HG03196 (cell line): ENCODE data around the gene PHF20.
"Not testable (repeated sequence)": the region's sequence is repeated elsewhere in the genome, so short reads cannot be mapped to it uniquely, and the experiment has no call there.

Experiments used
- ATAC-seq: cut with Tn5 transposase; IDR thresholded peaks from one replicate; pipeline ENCODE4 v1.9.1; 2021; ENCODE audit not compliant: unreplicated experiment

Gene PHF20

DNA sequence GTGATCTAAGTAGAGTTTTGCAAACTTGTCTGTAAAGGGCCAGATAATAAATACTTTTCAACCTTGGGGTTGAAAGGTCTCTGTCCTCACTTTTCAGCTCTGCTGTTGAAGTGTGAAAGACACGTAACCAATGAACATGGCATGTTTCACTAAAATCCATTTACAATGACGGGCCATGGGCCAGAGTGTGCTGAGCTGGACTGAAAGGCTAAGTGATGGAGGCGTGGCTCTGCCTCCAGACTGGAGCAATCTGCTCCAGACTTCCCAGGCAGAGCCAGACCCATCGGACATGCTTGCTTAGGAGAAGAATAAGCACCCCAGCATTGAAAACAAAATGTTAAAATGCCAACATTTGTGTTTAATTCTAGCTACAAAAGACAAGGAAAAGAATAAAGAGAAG is 141.1 kb downstream of the PHF20 start:
- ATAC-seq, result no peak

DNA sequence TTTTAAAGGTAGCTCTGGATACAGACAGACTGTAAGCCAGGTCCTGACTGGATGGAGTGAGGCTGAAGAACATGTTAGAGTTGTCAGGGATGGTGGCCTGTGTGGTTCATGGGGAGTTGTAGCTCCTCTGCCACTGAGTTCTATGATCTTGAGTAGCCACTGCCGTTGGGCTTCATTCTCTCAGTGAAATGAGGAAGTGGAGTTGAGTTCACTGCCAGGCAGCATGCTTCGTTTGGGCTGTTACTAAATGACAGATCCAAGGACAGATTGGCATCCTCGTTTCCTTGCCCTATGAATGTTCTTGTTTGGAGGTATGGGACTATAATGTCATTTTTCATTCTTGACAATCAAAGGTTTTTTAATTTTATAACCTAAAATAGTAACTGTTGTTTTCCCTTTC is 145.3 kb downstream of the PHF20 start:
- ATAC-seq, result no peak

DNA sequence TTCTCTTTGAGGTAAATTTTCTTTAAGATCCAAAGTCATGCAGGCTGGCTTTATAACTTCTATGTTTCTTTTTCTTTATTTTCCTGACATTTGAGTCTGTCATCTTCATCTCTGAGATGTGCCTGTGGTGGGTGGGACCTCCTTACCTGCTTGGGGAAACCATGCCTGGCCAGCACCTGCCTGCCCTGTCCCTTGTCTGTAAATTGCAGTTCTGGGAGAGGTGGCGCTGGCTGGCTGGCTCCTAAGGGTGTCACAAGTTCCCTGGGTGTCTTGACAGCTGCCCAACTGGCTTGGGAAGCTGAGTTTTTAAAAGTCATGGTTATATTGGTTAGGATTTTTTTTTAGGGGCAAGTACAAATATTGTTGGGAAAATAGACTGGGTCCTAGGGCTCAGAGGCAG is 146.2 kb downstream of the PHF20 start:
- no peak for ATAC-seq

DNA sequence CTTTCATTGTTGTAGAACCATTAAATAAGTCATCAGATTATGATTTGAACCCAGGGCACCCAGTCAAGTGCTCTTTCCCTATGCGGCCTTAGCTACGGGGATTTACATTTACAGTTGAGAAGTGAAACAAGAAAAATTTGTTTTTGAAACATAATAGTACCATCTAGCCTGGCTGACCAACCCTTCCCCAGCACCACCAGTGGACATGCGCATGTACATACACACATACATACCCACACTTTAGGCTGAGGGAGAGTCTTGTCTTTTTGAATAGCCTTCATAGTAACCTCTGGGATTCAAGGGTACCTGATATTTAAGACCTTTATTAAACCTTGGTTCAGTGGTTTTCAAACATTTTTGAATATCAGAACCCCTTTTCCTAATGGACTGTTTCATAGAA is 148.7 kb downstream of the PHF20 start:
- no peak for ATAC-seq

DNA sequence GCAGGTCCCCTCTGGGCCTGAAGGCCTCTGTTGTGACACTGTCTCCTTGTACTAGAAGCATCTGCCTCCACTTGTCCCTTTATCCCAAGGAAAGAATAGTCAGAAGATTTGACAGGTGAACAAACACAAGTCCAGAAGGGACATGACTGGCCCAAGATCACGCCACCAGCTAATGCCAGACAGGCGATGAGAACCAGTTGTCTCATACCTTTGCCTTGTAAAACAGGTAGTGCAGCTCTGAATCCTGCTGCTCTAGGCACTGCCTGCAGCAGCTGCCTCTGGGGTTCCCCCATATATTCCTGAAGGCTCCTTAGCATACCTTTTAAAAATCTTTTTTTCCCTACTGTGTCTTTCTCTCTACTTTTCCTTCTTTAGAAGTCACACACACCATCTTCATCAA is 157.5 kb downstream of the PHF20 start:
- no peak for ATAC-seq

DNA sequence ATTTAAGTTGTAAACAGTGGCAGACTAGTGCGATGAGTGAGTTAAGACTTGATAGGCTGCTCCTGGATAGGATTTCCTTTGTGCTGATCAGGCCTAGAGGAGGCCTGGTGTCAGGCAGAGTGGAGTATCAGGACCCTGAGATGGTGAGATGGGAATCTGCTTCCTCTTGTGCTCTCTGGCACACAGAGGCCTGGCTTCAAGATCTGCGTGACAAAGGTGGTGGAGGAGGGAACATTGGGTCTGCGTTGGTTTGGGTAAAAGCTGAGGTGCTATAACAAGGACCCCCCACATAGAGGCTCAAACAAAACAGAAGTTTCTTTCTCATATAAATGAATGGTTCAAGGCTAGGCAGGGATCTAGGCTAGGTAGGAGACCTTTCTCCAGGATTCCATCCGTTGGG is 162.2 kb downstream of the PHF20 start:
- no peak for ATAC-seq

DNA sequence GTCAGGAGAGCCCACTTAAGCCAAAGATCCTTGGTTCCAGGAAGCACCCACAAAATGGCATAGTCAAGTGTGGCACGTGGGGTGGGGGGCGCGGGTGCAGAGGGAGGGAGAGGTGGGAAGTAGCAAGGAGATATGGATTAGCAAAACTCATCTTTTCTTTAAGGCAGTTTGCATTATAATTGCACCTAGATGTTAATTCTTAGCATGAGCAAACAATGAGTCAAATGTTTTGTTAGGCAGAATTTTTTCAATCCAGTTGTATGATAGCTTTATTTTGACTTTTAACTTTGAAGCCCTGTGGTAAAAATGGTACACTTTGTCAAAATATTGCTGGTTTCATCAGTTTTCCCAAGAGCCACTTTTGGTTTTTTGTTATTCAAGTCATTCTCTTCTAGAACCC is 167.4 kb downstream of the PHF20 start:
- ATAC-seq, result no peak

DNA sequence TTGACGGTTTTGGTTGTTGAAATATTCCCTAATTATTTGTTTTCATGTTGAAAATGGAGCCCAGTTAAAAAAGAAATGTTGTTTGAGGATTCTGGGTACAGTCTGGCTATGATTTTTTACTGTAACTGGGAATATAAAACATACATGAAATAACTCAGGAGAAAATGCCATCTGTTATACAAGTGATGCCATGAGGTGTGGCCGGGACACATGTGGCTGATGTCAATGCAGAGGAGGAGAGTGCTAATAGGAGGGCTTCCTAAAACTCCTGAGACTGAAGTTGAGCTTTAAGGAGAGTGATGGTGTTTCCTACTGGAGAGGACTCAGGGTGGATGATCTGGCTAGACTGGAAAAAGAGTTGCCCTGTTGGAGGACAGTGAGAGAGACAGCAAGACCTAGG is 169.8 kb downstream of the PHF20 start:
- no peak for ATAC-seq

DNA sequence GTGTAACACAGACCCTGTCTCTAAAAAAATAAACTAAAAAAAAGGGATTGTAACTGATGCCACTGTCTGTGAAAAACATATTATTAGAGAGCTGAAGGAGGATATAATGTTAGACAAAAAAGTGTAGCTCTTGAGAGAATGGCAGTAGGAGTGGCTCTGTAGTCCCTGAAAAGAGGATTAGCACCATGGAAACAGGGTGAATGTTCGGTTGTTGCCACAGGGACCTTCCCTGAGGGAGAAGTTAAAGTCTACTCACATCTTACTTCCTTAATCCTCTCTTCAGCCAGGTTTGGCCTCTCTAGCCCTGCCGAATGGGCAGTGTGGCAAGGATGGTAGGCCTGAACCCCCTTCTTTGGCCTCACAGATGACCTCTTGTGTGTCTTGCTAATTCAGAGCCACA is 170.4 kb downstream of the PHF20 start:
- no peak for ATAC-seq

DNA sequence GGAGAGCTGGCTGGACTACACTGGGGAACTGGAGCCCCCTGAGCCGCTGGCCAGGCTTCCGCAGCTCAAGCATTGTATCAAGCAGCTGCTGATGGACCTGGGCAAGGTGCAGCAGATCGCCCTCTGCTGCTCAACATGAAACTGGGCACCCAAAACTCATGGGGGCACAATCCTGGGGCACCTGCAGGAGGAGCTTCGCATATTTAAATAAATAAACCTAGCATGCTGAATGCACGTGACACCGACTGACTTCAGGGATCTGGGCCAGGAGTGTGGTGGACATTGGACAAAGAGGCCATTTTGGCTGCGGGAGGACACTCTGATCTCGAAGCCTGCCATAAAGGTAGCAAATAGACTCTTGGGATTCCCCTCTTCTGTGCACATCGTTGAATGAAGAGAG is 175.7 kb downstream of the PHF20 start:
- no peak for ATAC-seq

DNA sequence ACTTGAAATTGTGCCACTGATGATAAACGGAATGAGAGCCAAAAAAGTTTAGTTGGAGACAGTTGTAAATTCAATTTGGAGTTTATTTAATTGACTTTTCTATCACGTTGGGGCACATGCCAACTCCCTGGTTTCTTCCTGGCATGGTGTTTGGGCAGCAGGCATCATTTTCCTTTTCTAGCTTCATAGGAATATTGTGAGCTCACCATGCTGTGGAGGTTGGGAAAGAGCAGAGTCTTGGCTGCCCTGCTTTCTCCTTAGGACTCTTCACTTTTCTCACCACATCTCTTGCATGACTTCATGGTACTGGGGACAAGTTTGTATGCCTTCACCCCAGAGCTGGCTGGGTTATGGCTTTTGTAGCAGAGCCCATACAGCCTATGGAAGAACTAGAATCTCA is 176.1 kb downstream of the PHF20 start:
- no peak for ATAC-seq

DNA sequence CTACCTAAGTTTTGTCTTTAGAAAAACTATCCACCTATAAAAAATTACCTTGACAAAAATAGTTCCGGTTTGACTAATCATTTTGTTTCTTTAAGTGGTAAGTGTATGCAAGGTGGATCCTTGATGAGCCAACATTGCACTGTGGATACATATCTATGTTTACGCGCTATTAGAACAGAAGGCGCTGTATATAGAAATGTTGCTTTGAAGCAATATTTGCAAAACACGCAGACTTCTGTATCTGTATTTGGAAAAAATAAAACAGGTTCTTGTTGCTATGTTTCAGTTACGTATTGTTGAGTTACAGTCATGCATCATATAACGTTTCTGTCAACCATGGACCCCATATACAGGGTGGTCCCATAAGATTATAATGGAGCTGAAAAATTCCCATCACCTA is 178.3 kb downstream of the PHF20 start:
- ATAC-seq, result no peak

DNA sequence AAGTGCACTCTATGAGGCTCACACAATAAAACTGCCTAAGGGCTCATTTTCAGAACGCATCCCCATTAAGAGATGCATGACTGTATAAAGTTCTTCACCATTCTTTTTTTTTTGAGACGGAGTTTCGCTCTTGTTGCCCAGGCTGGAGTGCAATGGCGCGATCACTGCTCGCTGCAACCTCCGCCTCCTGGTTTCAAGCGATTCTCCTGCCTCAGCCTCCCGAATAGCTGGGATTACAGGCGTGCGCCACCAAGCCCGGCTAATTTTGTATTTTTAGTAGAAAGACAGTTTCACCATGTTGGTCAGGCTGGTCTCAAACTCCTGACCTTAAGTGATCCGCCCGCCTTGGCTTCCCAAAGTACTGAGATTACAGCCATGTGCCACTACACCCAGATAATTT is 180.3 kb downstream of the PHF20 start:
- not testable (repeated sequence) for ATAC-seq

DNA sequence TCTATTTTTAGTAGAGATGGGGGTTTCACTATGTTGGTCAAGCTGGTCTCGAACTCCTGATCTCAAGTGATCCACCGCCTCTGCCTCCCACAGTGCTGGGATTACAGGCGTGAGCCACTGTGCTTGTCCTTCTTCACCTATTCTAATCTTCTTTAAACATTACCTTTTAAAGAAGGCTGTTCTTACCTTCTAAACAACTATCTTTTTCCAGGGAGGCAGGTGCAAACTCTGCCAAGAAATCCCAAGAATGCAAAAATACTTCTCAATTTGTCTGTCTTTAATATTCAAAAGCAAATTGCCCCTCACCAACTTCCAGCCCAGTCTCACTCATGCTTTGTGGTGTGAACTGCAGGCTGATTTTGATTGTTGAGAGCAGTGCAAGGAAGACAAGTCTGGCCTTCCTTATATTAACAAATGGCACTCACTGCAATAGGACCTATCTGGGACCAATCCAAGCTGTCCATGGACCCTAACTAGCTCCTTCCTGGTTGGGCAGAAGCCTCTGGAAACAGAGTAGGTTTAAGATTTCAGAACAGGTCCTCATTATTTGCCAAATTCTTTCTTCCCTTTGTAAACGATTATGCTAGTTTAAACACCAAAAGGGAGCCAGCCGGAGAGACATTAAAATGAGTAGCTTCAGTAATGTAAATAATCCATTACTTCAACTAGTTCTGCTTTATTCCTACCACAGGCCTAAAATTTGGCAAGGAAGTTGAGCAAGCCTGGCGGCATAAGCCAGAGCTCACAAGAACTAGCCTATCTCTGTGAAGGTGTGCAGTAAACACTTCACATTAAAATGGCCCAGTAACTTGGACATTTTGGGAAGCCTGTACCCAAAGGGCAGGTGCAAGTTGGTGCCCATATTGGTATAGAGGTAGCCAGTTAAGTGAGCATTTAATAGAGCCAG is 180.9 kb downstream of the PHF20 start:
- ATAC-seq, result no peak

DNA sequence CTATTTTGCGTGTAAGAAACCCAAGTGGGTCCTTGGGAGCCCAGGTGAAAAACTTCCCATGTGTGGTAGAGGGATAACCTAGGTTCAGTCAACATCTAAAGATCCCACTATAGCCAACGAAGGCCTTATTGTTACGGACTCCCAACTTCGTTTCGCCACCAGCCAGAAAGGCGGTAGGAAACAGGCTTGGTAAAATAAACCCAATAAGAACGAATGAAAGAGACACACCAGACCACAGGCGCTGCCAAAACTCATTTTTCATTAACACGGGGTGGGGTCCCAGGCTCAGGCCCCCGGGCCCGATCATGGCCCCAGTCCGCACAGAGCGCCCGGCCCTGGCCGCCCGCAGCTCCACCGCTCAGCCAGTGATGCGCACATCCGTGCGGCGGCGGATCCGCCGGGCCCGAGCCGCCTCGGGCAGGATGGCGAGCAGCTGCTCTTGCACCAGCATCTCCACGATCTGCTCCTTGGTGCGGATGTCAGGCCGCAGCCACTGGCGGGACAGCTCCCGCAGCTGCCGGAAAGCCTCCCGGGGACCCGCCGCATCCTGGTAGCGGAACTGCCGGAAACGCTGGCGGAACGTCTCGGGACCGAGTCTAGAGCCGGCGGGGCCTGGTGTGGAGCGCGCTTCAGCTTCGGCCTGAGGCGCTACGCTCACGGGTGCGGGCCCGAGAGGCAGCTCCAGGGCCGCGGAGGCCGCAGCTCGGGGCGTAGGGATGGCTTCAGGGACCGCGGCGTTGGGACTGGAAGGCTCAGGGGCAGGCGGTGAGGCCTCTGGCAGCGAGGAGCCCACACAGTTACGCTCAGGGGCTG is 181.8 kb downstream of the PHF20 start:
- ATAC-seq, result peak; percentile 20

DNA sequence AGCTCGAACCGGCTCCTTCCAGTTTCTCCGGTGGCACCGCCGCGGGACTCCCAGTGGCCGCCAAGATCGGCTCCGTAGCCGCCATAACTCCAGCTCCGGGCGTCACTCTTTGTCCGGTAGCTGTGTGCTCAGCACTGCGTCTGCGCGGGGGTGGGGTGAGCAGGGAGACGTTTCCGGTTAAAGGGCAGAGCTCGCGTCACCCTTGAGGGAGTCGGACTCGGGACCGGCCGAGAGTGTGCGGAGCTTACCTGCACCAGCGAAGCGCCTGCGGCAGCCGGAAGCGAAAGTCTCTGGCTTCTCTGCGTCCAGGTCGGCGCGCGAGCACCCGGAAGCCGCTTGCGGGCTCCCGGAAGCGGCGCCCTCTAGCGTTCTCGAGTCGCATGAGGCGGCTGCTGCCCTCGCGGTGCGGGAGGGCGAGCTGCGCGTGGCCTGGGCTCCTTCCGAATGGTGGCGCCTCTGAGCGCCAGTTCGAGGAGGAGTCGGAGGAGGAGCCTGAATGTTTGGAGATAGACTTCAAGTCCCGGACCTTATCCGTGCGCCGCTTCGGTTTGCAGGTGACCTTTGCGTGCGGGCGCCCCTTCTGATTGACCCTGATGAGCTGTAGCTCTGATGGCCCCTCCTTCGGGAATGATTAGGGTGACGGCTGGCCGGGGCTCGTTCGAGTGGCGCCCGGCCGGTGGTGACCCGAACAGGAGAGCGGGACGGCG is 182.5 kb downstream of the PHF20 start, which contains the start of gene SCAND1:
TSS of gene SCAND1 (minus strand) at position 303 of the 707 bp plus-strand sequence. CDS start at position 85, 218 bp downstream.
- peak; percentile 88 for ATAC-seq

DNA sequence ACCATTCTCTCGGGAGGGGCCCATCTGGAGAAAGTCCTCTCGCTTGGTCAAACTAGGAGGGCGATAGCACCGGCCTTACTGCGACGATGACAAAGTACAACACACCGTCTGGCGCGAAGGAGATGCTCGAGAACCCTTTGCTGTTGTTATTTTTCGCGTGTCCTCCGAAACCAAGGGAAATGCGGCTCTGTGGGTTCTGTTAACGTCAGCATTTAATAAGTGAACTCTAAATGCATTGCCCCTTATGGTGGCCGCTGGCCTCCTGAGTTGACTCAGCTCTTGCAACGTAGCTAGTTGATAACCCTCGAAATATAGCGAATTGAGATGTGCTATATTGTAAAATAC is 183.1 kb downstream of the PHF20 start:
- no peak for ATAC-seq

DNA sequence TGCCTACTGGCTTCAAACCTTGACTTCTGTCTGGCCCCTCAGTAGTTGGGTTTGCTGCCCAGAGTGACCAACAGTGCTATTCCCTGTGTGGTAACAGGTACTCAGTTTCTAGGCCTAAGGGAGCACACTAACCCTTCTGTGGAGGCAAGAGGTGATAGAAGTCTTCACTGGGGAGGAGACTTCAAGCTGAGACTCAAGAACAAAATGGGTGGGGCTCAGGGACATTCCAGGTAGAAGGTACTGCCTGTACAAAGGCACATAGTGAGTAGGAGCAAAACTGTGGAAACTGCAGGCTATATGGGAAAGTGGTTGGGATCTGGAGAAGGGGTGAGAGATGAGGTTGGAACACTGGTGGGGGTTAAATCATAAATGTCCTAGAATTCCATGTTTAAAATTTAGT is 184.8 kb downstream of the PHF20 start:
- ATAC-seq, result no peak

DNA sequence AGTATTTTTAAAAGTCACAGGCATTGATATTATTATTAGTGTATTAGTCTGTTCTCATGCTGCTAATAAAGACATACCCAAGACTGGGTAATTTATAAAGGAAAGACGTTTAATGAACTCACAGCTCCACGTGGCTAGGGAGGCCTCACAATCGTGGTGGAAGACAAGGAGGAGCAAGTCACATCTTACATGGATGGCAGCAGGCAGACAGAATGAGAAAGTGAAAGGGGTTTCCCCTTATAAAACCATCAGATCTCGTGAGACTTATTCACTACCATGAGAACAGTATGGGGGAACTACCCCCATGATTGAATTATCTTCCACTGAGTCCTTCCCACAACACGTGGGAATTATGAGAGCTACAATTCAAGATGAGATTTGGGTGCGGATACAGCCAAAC is 187.5 kb downstream of the PHF20 start:
- ATAC-seq, result not testable (repeated sequence)

DNA sequence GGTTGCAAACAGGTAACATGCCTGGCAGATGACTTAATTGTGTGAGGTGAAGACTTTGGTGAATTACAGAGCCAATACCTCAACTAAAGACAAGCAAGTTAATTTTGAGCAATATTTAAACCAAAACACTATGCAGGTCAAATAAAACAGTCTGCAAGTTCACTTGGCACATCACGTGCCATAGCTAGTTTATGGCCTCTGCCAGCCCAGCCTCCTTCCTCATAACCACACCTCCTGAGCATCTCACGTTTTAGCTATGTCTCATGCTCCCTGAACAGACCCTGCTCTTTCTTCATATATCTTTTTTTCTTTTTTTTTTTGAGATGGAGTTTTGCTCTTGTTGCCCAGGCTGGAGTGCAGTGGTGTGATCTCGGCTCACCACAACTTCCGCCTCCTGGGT is 192.1 kb downstream of the PHF20 start:
- no peak for ATAC-seq

DNA sequence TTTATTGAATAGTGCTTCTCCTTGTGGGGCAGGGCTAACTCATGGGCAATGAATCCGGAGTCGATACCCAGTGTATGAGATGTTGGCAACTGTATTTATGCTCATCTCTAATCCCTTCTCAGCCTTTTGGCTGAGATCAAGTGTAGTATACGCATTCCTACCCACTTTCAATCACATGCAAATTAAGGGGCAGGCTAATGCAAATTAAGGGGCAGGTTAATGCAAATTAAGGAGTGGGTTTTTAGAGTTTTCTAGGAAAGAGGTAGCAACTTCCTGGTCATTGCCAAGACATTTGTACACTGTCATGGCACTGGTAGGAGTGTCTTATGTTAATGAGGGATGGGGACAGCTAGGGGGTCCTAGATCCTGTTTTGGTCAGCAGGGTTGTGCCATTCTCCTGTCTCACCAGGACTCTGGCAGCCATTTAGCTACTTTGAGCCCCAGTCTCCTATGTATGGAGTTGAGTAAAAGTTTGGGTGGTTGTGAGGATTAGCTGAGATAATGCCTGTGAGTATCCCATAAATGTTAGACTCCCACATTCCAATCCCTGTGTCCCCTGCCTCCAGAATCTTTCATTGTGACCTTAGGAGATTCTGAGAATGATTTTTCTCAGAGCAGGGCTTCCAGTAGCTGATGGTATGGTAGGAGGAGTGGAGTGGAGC is 196.3 kb downstream of the PHF20 start, which contains the start of gene CNBD2:
TSS of gene CNBD2 (plus strand) at position 612 of the 662 bp plus-strand sequence. CDS start 173 bp downstream, outside the sequence.
- ATAC-seq, result no peak
